ENCODE data around the gene GPR176.

DNA sequence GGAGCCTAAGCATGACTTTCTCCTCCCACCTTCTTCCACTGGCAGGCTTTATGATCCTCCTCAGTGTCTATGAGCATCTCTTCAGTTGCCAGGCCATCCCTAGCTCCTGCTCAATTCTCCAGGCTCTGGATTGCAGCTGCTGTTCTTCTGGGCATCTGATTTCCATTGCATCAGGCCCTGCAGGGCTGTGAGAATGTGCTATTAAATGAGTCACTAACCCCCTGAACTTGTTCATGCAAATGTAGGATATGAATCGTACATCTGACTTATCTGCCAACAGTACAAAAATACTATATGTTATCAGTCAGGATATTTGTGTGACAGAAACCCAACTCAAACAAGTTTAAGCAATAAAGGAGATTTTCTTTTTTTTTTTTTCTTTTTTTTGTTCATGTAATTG lies 11.9 kb downstream of the GPR176 start:
- TF ChIP-seq, protein P1, sequence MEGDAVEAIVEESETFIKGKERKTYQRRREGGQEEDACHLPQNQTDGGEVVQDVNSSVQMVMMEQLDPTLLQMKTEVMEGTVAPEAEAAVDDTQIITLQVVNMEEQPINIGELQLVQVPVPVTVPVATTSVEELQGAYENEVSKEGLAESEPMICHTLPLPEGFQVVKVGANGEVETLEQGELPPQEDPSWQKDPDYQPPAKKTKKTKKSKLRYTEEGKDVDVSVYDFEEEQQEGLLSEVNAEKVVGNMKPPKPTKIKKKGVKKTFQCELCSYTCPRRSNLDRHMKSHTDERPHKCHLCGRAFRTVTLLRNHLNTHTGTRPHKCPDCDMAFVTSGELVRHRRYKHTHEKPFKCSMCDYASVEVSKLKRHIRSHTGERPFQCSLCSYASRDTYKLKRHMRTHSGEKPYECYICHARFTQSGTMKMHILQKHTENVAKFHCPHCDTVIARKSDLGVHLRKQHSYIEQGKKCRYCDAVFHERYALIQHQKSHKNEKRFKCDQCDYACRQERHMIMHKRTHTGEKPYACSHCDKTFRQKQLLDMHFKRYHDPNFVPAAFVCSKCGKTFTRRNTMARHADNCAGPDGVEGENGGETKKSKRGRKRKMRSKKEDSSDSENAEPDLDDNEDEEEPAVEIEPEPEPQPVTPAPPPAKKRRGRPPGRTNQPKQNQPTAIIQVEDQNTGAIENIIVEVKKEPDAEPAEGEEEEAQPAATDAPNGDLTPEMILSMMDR (conservative IDR thresholded peaks at IDR 0.05; ENCODE audit: low read length): no peak
- TF ChIP-seq EZH2phosphoT487 (IDR thresholded peaks at IDR 0.05; ENCODE audit: borderline replicate concordance, low read depth, low read length): no peak

All from OCI-LY7 (cell line).